Inferior parietal cortex (tissue), 1 donor: ENCODE data around the gene MFRP.

Experiments
- DNase-seq: peaks from one replicate; pipeline ENCODE4 v3.0.0-alpha.2; 2016; ENCODE audit errors: extremely low spot score

The MFRP gene

DNA sequence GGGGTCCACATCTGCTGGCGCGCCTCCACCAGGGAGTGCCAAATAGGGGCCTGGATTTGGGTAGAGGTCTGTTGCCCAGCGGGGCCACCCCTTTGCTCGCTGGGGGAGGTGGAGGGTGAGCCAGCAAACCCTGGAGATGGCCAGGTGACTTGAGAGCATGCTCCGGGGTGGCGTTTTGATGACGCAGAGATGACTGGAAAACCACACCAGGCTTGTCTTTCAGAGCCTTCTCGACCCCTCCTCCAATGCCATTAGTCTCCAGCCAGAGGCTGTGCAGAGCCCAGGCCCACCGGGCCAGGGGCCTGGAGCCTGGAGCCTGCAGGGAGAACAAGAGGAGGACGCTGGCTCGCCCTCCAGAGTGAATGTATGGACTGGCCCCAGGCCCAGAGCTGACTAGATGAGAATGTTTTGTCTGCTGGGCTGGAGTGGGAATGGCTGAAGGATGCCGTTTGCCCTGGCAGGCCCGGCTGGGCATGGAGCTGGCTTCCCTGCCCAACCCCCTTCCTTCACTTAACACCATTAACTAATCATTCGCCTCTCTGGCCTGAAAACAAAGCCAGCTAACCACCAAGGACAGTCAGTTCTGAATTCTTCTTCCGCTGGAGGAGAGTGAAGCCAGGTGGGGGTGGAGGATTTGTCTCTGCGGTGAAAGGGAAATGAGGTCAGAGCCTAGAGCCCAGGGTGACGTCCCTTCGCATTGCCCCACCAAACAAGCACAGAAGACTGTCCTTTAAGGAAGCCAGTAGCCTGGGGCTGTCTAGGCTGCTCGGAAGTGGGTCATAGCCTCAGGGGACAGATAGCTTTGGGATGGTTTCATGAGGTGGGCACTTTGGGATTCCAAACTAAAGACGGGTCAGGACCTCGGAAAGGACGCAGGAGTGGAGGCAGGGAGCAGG is 28.0 kb downstream of the MFRP start:
- DNase-seq = no peak

DNA sequence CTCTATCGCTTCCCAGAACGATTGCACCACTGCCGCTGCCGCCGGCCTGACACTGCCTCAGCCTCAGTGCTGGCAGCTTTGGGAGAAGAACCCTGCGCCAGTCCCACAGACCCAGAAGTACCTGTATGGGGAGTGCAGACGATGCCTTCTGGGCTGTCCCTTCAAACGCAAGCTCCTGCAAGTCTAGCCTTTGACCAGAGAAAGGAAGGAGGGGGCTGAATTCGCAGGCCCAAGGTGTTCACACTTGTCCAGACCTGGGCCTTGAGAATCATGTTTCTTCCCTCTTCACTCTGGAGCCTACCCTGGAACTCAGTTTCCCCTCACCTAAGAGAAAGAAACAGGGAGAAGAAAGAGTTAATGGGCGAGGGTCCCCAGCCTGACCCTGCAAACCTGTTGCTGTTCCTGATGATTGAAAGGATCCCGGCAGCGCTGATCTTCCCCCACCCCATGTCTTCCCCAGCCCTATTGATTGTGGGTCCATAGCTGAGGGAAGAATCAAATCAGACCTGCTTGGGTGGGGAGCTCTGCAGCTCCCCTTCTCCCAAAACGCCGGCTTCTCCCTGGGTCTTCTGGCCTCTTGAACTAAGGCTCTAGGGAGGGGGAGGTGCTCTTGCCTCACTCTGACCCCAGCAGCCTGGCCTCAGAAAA is 28.8 kb downstream of the MFRP start:
- no peak for DNase-seq

DNA sequence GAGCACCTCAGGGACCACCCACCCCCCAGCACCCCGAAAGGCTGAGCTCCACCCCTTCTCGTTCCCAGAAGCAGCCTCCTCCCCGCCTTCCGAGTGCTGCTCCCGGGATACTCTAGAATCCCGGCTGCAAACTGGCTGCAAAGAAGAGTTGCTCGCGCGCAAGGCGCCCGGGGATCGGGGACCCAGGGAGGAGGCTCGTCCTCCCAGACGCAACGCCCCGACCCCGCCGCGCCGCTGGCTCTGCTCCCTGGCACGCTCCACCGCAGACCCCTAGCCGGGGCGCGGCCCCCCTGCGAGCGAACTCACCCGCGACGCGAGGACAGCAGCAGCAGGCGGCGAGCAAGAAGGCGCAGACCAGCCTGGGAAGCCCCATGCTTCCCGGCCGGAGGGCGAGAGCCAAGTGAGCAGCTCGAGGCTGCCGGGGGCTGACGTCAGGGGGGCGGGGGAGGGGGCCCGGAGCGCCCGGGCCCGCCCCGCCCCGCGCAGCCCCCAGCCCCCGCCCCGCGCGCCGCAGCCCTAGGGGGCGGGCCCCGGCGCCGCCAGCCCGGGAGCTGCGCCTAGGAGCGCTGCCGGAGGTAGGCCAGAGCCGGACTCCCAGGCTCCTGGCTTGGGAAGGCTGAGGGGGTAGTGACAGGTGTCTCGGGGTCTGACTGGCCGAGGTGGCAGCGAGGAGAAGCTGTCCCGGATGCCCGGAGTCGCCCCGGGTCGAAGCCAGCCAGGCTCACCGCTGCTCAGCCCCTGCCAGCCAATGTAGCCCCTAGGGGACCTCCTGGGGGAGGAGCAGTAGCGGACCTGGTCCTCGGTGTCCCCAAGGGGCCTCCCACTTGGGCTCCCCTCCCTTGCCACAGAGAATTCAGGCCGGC is 29.5 kb downstream of the MFRP start, which contains the start of gene MCAM:
MCAM (minus strand) TSS at position 402 of the 863 bp plus-strand sequence; CDS start at position 373, 29 bp downstream.
- DNase-seq = no peak

DNA sequence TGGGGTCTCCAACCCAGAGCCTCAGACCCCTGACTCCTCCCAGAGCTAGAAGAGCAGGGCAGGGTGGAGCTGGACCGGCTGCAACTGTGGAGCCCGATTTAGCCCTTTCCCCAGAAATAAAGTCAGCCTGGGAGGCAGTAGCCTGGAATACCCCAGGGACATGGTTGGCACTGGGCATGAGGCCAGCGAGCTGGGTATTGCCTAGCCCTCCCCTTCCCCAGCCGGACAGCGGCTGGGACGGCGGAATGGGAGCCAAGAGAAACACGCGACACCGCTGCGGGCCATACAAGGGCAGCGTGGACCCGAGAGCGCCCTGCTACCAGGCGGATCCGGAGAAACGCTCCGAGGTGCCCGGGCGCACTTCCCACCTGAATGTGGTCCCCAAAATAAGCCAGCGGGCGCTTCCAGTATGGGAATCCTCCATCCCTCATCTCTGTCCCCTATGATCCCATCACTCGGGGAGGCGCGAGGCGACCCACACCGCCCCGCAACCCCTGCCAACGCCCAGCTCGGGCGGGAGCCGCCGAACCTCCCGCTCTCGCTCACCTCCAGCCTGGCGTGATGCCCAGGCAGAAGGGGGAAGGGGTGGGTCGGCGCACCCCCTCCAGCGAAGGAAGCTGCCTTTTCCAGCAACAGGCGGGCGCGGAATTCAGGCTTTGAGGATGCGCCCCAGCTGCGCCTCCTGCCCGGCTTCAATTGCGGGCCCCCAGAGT is 30.3 kb downstream of the MFRP start:
- DNase-seq = peak; percentile 47

DNA sequence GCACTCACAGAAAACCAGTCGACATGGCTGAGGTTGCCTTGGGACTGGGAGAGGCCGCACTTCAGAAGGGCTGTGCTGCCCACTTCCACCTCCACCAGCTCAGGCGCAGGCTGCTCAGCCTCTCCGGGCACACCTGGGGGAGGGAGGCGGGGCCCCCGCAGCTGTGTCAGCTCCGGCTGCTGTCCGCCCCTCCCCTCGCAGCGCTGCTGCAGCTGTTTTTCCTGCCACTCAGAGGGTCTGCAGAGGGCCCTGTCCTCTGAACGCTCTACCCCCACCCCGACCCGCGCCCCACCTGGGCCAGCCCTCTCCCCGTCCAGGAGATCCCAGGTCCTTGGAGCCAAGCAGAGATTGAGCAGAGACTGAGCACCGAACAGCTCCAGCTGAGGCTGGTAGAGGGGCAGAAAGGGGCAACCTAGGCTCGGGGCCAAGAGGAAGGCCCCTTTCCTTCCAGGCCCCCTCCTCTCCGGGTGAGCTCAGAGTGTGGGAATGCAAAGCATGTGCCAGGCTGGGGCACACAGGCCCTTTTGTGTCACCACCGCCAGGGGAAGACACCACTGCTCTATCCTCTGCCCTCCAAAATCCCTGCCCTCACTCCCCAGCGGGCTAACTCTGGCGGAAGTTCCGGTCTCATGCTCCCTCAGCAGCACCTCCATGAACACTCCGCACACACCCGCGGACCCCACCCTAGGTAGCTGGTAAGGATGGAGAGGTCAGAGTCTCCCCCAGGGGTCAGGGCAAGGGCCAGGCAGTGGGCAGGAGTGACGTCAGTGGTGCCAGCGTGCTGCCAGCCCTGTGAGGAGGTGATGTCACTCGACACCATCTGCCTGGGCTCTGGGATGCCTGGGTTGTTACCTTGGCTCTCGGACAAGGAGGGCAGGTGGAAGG is 31.1 kb downstream of the MFRP start:
- no peak for DNase-seq

DNA sequence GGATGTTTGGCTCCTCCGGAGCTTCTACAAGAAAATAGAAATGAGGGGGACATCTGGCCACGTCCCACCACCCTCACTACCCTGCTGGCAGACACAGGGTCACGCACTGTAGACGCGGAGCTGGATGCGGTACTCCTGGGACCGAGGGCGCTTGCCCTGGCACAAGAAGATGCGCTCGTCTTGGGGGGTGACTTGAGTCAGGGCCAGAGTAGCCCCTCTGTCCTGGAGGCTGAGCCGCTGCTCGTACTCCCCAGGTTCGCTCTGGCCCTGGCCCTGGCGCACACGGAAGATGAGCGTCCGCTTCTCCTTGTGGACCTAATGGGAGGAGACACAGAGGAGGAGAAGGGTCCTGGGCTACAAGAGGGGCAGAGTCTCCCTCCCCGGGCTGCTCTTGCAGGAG is 31.8 kb downstream of the MFRP start:
- no peak for DNase-seq

DNA sequence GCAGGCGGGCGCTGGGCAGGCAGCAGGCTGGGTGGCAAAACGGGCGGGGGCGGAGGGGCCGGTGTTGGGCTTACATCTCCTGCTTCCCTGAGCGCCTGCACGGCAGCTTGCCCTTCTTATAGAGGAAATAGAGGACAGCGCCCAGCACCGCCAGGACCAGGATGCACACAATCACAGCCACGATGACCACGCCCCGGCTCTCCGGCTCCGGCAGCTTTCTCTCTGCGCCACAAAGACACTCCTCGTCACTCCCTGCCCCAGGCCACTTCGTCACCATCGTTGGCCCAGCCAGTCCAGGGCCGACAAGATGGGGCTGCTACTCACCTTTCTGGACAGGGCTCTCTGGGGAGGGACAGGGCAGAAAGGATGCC is 35.8 kb downstream of the MFRP start:
- no peak for DNase-seq

DNA sequence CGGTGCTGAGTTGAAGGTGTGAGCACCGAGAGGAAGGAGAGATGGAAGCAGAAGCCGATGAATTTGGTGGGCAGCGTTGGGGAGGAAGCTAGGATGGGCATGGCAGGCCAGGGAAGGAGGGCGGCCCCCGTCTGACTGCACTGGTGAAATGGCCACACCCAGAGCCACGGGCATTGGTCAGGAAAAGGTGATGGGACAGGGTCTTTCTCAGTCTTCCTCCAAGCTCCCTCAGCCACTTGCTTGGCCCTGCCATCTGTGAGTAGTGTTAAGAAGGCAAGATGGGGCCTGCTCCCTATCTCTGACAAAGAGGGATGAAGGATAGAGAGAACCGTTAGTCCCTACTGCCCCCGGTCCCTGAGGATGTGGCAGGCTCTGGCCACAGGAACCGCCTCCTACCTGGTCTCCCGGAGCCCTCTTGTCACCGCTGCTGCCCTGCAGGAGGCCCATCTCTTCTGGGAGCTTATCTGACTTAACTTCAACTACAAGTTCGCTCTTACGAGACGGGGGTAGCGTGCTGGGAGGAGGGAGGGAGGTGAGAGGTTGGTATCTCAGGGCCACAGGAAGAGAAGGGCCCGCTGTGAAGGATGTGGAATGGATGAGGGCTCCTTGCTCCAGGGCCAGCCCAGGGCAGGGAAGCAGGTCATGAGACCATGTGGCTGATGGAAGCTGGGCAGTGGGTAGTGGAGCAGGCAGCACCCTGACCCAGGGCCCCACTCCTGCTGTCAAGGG is 36.4 kb downstream of the MFRP start:
- DNase-seq = no peak

DNA sequence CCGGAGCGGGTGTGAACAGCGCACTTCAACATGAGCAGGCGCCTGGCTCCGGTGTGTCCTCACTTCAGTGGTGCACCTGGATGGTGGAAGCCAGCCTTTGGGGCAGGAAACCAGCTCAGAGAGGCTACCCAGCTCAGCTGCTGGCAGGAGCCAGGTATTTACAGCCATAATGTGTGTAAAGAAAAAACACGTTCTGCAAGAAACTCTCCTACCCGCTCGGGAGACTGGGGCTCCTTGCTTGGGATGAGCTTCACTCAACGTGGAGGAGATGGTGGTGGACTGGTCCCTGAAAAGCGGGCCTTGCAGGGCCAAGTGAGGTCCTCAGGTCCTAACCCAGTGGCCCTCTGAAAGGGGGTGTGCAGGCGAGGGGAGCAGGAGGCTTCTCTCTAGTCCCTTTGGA is 37.1 kb downstream of the MFRP start:
- no peak for DNase-seq

DNA sequence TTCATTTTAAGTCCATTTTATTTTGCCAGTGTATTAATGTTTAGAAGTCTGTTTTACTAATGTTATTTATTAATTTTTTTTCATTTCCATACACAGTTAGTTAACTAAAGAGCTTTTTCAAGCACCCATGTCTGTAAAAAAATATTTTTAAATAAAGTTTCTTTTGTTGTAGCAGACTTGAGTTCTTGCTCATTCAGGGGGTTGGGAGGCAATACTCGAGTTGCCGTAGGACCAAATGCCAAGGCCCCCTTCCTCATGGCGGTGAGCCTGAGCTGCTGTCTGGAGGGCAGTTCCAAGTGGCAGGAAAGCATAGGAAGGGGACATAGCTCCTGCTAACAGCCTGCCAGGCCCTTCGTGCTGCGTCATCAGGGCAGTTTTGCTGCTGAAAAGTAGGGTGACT is 38.5 kb downstream of the MFRP start:
- no peak for DNase-seq

DNA sequence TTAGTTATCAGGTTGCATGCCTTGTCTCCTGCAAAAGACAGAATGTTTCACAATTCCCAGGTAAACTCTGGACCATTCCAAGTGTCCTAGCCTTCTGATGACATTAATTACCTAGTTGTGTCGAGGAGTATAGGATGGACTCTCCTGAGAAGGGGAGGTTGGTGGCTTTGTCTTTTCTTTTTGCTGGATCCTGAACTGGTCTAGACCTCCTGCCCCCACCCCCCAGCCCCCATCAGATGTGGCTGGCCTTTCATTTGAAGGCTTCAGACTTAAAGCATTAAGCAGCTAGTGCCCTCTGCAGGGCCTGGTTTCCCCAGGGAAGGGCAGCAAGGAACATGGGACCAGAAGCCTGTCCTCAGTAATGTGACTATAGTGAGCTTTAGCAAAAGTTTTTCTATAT is 39.3 kb downstream of the MFRP start:
- no peak for DNase-seq

DNA sequence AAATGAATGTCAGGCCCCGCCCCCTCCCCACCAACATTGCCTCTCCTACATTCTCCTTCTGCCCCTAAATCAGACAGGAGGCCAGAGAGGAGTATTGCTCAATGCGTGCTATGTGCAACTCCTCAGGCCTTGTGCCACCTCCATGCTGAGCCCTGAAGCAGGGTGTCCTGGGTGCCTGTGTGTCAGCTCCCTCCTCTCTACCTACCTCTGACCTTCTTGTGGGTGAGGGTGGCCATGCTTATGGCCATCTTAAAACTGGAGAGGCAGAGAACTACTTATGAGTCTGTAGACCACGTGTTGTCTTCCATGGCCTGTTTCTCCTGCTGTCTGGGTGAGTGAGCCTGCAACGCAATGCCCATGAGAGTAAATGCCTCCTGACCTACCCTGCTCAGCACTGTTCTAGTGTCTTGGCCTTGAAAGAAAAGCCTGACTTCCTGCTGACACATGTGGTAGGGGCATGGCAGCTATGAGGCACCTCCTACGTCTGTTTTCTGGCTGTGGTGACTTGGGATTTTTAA is 40.1 kb downstream of the MFRP start:
- DNase-seq = no peak

DNA sequence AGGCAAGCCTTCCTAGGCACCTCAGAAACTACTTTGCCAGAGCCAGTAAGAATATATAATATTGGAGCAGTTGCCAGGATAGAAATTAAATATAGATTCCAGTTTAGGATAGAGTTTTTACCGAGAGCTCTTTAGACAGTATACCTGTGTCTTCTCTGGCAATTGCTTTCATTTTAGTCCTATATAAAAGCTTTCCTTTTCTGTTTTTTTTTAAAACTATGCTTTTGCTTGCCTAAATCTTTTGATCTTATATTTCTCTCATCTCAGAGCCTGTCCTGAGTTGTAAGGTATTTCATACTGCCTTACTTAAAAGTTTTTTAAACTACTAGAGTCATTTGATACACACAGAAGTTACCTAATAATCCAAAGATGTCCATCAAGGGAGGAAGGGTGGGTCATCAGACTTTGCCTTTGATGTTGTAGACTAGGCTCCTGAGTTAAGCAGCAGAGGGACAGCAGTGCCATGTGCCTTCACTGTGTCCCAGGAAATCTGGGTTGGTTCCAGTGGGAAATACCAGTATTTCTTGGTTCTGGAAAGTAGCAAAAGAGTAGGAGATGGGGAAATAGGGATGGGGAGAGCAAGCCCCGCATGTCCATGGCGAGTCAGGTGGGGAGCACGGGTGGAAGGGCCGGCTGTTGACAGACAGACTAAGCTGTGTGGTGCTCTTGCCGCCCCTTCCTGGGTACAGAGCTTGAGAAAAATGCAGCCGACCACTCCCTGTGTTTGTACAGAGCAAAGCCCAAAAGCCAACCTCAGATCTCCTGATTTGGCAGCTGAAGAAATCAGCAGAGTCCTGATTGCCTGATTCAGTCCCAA is 40.7 kb downstream of the MFRP start:
- DNase-seq = no peak

DNA sequence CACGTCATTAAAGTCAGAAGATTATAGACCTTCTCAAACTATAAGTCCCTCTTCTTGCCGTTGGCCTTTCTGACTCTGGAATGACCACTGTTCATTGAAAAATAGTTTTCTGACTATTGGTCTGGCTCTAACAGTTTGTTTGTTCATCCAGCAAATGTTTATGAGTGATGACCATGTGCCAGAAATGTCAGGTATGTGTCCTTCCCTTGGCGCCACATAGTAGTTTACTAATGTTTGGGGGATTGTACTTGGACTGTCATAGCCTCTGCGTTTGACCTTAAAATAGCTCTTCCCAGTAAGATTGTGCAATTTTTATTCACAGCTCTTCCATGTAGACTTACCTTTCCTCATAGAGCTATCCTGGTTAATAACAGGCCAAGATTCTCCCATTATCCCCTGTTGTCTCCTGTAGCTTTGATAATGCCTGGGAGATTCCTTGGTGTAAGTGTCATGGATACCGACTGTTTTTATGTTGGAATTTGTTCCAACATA is 43.2 kb downstream of the MFRP start:
- DNase-seq = no peak

DNA sequence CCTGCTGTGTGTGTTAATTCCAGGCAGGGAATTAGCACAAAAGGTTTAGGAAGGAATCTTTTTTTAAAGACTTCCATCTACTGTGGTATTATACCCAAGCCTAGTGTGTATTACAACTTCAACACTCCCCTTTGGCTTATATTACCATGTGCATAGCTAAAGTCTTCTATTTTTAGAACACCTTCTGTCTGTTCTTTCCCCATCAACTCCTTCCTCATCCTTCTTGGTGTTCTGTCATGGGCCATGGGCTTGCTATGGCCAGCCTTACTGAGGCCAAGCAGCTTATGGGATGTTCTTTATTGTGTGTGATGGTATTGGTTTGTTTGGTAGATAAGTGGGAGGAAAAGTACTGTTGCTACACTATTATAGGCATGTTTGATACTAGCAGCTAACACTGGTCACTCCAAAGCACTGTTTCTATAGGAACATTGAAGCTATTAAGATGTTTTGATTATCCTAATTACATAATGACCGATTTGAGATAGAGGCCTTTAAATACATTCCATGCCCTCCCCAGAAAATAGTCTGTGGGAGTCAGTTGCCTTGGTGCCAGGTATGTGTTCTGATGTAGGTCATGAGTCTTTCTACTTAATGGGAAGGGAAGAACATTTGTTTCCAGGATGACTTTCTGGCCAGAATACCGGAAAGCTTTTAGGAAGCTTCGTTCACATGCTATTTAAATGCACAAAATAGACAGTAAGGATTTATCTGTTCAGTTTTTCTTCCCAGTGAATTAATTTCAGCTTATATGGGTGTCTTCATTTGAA is 46.1 kb downstream of the MFRP start:
- DNase-seq = no peak

DNA sequence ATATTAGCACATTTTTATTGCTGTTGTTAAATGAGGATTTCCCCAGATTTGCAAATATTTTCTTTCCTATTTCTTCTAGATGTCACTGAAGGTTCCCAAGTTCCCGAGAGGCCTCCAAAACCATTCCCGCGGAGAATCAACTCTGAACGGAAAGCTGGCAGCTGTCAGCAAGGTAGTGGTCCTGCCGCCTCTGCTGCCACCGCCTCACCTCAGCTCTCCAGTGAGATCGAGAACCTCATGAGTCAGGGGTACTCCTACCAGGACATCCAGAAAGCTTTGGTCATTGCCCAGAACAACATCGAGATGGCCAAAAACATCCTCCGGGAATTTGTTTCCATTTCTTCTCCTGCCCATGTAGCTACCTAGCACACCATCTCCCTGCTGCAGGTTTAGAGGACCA is 47.1 kb downstream of the MFRP start:
- DNase-seq = no peak

DNA sequence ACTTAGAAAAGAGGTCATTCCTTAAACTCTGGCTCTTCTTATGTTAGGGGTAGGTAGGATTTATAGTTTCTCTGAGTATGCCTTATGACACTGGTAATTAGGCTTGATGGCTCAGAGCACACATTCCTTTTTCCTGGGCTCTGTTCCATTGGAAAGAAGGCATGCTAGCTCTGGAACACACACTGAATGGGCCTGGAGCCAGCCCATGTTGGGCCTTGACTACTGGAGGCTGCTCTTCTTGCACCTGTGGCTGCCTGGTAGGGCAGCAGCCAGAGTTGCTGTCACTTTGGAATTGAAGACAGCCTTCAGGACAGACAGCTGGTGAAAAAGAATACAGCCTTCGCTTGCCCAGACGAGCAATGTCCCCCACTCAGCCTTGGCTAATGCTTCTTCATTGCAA is 47.8 kb downstream of the MFRP start:
- DNase-seq = no peak

DNA sequence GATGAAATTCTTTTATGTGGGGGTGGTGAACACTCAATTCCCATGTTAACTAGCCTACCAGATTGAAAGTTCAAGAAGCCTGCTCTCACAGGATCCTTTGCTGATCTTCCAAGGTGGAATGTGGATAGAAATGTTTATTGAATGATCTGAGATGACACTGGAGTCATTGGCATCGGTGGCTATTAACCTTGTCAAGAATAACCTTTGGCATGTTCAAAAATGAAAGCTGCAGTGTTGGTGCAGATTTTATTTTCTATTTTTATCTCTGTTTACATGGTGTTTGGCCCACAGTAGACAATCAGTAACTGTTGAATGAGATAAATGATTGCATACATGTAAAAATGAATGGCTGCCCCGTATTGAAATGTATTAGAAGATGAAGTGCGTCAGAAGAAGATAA is 48.6 kb downstream of the MFRP start:
- DNase-seq = no peak
